HG03103 (cell line): Measurements from ENCODE around the gene PLCB1.

Experiments used
- ATAC-seq: cut with Tn5 transposase; IDR thresholded peaks from one replicate; pipeline ENCODE4 v1.9.1; 2021; ENCODE audit warnings: low read depth; ENCODE audit not compliant: unreplicated experiment

The PLCB1 gene

GRCh38 chr20:8292793-8293192, 160.7 kb downstream of the PLCB1 start:
- no peak for ATAC-seq

GRCh38 chr20:8293750-8294149, 161.7 kb downstream of the PLCB1 start:
- no peak for ATAC-seq

GRCh38 chr20:8296536-8296935, 164.5 kb downstream of the PLCB1 start:
- no peak for ATAC-seq

GRCh38 chr20:8298426-8299043, 166.5 kb downstream of the PLCB1 start:
- no peak for ATAC-seq

- ATAC-seq: no peak
Observed at GRCh38 chr20:8299921-8300320, 167.9 kb downstream of the PLCB1 start.

DNA sequence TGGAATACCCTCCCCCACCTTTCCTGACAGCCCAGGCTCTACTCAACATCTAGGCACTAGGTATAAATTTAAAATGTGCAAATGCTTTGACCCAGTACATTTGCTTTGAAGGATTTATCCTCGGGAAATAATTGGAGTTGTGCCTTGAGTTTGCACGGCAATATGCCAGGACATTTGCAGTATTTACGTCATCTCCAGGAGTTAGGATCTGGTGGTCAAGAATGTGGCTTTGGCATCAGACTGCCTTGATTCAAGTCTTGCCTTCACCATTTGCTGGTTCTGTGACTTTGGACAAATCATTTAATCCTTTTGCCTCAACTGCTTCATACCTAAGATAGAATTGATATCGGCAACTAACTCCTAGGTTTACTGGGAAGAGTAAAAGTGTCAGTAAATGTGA, 169.6 kb downstream of the PLCB1 start:
- ATAC-seq: no peak

DNA sequence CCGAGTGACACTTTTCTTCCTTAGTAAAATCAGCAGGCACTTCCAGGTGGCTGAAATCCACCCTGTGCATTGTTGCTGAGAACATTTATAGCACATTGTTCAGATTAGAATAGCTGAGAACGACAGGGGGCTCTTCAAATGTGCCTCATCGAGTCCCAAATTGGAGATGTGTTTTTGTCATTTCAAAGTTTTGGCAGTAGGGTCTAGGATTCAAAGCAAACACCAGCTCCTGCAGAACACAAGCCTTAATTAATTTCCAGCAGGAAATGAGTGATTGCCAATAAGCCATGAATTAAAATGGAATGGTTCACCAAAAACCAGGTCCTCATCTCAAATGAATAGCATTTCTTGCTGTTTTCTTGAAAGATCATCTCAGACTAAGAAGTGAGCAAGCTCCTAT, 171.6 kb downstream of the PLCB1 start:
- no peak for ATAC-seq

DNA sequence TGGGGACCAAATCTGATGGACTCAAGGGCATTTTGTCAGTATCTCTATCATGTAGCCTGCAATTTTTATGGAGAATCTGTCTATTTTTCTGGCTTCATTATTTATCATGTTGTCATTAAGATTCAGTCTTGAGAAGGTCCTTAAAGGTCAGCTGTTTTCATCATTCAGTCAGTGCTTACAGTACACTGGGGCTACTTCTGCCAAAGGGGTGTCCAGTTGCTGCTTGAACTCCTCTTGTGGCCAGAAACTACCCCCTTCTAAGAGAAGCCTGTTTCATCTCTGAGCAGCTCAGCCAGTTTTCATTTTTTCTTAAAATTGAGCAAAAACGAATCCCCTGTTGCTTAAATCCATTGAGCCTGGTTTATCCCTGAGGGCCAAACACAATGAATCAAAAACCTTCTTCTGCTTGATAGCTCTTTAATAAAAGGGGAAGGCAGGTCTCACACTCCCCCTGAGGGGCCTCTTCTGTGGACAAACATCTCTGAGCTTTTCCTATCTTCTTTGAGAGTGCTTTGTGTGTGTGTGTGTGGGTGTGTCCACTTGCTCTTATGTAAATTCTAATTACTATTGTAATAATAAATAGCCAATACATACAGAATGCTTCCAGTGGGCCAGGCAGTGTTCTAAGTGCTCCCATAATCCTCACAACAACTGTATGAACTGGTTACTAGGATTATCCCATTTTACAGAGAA, 172.2 kb downstream of the PLCB1 start:
- ATAC-seq: no peak

GRCh38 chr20:8305449-8305978, 173.4 kb downstream of the PLCB1 start:
- peak; percentile 94 for ATAC-seq

- ATAC-seq: no peak
Observed at GRCh38 chr20:8306937-8307336, 174.9 kb downstream of the PLCB1 start.

DNA sequence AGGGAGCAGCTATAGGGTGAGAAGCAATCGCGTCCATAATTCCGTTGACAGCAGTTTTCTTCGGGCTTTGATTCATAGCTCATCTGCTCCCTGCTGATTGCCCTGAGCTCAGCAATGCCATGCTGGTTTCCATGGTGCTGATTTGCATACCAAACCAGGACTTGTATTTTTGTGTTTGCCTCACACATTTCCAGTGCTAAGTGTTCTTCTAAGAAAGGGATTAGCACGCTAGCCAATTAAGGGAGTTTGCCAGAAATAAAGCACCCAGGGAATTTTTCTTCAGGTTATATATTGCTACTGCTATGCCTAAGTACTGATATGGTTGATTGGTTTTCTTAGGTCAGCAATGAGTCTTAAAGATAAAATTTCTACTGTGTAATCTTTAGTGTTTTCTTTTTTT, 177.6 kb downstream of the PLCB1 start:
- no peak for ATAC-seq

GRCh38 chr20:8310618-8311017, 178.6 kb downstream of the PLCB1 start:
- ATAC-seq: no peak

DNA sequence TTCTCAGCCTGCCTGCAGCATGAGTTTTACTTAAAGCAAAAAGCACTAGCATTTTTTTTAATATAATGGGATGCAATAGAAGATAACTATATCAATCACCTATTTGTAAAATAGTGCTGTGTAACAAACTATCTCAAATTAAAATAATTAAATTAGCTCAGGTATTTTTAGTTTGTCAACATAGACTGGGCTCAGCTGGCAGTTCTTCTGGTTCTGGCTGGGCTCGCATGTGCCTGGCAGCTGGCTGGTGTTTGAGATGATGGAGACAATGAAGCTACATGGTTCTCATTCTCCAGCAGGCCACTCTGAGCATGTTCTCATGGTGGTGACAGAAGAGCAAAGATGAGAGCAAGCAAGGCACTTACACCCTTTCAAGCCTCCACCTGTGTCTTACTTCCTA, 181.0 kb downstream of the PLCB1 start:
- ATAC-seq: no peak

DNA sequence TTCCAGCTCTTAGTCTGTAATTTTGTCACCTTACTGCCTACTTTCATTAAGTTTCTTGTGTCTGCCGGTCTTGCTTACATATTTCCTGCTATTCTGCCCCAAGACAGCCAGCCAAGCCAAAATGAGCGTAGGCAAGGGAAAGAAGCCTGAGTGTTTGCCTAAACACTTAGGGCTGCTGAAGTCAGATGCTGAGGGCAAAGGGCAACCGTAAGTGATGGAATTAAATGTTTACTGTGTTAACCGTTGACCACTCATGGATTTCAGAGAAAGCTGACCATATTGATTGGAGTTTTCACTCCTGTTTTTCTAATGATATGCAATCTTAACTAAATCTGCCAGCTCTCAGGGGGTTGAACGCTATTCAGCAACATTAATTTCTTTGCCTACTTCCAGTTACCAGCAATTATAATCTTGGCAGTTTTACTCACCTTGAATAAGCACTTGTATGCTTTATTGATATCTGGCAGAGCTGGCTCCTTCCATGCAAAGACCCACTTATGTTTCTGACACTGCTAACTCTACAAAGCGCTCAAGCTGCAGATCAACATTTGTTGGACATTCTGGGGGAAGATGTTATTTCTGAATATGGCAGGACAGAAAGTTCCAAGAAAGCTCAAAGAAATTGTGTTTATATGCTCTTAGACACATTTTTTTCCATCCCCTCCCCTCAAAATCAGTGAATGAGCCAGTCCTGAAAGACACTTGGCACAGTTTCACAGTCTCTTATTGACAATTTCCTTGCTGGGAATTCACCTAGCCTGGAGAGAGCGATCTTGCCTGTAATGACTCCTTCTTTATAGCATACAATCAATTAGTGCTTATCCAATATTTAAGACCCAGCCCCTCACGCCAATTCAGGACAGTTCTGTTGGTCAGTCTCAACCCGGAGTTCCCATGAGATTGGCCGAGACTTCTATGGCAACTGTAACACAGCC, 183.8 kb downstream of the PLCB1 start:
- ATAC-seq: no peak

DNA sequence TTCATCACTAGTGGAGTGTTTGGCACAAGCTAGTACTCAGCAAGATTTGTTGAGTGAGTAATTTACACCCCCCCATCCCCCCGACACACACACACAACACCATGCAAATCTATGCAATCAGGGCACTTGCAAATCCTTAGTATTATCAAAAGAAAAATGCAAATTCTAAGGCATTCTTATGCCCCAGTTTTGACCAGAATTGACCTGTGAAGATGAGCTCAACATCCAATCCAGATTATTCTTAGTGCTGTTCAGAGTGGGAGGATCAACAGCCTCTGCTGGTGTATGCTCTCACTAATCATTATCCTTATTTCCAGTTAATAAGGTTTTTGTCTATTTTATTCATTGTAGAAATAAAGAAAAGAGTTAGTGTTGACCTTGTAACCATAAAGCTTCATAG, 185.4 kb downstream of the PLCB1 start:
- ATAC-seq: no peak

GRCh38 chr20:8318965-8319625, 187.0 kb downstream of the PLCB1 start:
- no peak for ATAC-seq

GRCh38 chr20:8320306-8320705, 188.2 kb downstream of the PLCB1 start:
- ATAC-seq: no peak

GRCh38 chr20:8321001-8321400, 188.9 kb downstream of the PLCB1 start:
- ATAC-seq: no peak

DNA sequence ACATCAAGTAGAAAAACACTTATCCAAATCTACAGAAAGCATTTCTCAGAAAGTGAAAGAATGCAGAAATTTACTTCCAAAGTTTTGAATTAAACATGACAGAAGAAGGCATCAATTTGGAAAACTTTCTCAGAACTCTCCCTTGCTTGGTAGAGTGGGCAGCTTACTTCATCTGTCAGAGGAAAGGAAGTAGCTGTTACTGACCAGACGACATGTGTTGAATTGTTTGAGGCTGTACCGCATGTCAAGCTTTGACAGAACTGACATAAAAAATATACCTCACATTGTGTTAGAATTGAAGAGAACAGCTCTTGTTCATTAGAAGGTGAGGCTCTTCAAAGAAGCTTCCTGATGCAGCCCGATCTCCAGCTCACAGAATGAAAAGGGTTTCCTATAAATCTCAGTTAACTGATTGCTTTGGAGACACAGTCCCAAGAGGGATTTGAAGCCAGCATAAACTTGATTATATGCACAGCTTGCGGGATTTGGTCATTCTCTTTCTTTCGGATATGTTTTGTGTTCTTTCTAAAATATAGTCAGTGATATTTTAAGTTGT, 190.7 kb downstream of the PLCB1 start:
- no peak for ATAC-seq

DNA sequence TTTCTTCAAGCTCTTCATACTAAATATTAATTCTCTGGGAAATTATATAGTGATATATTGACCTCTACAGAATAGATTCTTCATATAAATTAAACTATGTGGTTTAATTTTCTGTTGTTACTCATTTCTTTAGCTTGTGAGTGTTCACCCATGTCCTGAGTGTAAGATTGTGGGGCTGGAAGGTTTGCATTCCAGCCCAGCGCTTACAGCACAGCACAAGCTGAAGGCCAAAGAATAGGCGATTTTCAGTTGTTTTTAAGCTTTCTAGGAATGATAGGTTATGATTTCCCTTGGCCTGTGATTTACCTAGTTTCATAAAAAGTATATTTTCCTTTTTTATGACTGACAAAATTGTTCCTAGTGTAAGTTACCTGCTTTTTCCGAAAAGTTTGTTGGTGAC, 194.1 kb downstream of the PLCB1 start:
- ATAC-seq: no peak
